H9 (cell line): Measurements from ENCODE around the gene ATG4B. TPM values are rescaled to one million over a fixed set of nuclear protein-coding genes. Genes with fewer than 3 reads are reported as not detected.

Source experiments
- DNase-seq: peaks from one replicate; pipeline ENCODE4 v3.0.0-alpha.2; 2017
- H2AFZ ChIP-seq: one replicate; pipeline ENCODE4 v1.6.1; 2013; ENCODE audit warnings: mild to moderate bottlenecking, low read length, control low read depth, moderate library complexity
- H2AK5ac ChIP-seq: 2 replicates; pipeline ENCODE4 v1.6.1; 2013; ENCODE audit warnings: low read length, control low read depth, mixed read lengths; ENCODE audit not compliant: insufficient read length
- H2BK120ac ChIP-seq: one replicate; pipeline ENCODE4 v1.6.1; 2013; ENCODE audit warnings: low read depth, mild to moderate bottlenecking, low read length, control low read depth, inconsistent platforms; ENCODE audit not compliant: poor library complexity, severe bottlenecking
- H2BK12ac ChIP-seq: 2 replicates; pipeline ENCODE4 v1.6.1; 2013; ENCODE audit warnings: low read length, control low read depth, mixed read lengths, low read depth; ENCODE audit not compliant: insufficient read length
- H2BK15ac ChIP-seq: 2 replicates; pipeline ENCODE4 v1.6.1; 2013; ENCODE audit warnings: low read depth, low read length, control low read depth
- H2BK20ac ChIP-seq: one replicate; pipeline ENCODE4 v1.6.1; 2013; ENCODE audit warnings: low read depth, mild to moderate bottlenecking, low read length, control low read depth, inconsistent platforms; ENCODE audit not compliant: poor library complexity, severe bottlenecking
- H2BK5ac ChIP-seq: 2 replicates; pipeline ENCODE4 v1.6.1; 2013; ENCODE audit warnings: low read length, control low read depth, mixed read lengths; ENCODE audit not compliant: insufficient read length
- H3K14ac ChIP-seq: 2 replicates; pipeline ENCODE4 v1.6.1; 2013; ENCODE audit warnings: low read length, control low read depth; ENCODE audit not compliant: insufficient read depth
- H3K18ac ChIP-seq: 2 replicates; pipeline ENCODE4 v1.6.1; 2013; ENCODE audit warnings: low read depth, mild to moderate bottlenecking, mixed read lengths, low read length, control low read depth; ENCODE audit not compliant: insufficient read length
- H3K23ac ChIP-seq: 2 replicates; pipeline ENCODE4 v1.6.1; 2013; ENCODE audit warnings: low read length, control low read depth, mixed read lengths, low read depth; ENCODE audit not compliant: insufficient read length
- H3K23me2 ChIP-seq: 2 replicates; pipeline ENCODE4 v1.6.1; 2013; ENCODE audit warnings: low read depth, mild to moderate bottlenecking, mixed read lengths, low read length, control low read depth; ENCODE audit not compliant: insufficient read length, poor library complexity, severe bottlenecking
- H3K27ac ChIP-seq: 2 replicates; pipeline ENCODE4 v1.5.1; 2013; ENCODE audit warnings: low read length, control low read depth, mixed read lengths, low read depth; ENCODE audit not compliant: insufficient read length
- H3K27me3 ChIP-seq: 2 replicates; pipeline ENCODE4 v1.6.1; 2013; ENCODE audit warnings: low read length, control low read depth, inconsistent platforms; ENCODE audit not compliant: insufficient read depth
- H3K4ac ChIP-seq: 2 replicates; pipeline ENCODE4 v1.6.1; 2013; ENCODE audit warnings: low read depth, mild to moderate bottlenecking, control low read depth, inconsistent platforms, low read length, moderate library complexity
- H3K4me1 ChIP-seq: 2 replicates; pipeline ENCODE4 v1.6.1; 2013; ENCODE audit warnings: low read length, control low read depth, inconsistent platforms; ENCODE audit not compliant: insufficient read depth
- H3K4me2 ChIP-seq: 2 replicates; pipeline ENCODE4 v1.6.1; 2013; ENCODE audit warnings: low read length, control low read depth, mixed read lengths; ENCODE audit not compliant: insufficient read length, insufficient read depth
- H3K56ac ChIP-seq: 2 replicates; pipeline ENCODE4 v1.6.1; 2013; ENCODE audit warnings: low read depth, mild to moderate bottlenecking, mixed read lengths, low read length, control low read depth; ENCODE audit not compliant: insufficient read length
- H3K79me1 ChIP-seq: 2 replicates; pipeline ENCODE4 v1.6.1; 2013; ENCODE audit warnings: low read depth, mild to moderate bottlenecking, moderate library complexity, low read length, control low read depth, inconsistent platforms; ENCODE audit not compliant: insufficient read depth, poor library complexity, severe bottlenecking
- H3K79me2 ChIP-seq: 2 replicates; pipeline ENCODE4 v1.6.1; 2013; ENCODE audit warnings: low read length, control low read depth, inconsistent platforms; ENCODE audit not compliant: insufficient read depth
- H3K9ac ChIP-seq: 2 replicates; pipeline ENCODE4 v1.6.1; 2013; ENCODE audit warnings: low read length, control low read depth, mixed read lengths; ENCODE audit not compliant: insufficient read length; ENCODE audit errors: extremely low read depth
- H3K9me3 ChIP-seq: one replicate; pipeline ENCODE4 v1.6.1; 2013; ENCODE audit warnings: low read depth, low read length, inconsistent platforms; ENCODE audit not compliant: control insufficient read depth
- H3T11ph ChIP-seq: one replicate; pipeline ENCODE4 v1.6.1; 2013; ENCODE audit warnings: mild to moderate bottlenecking, low read length, control low read depth, inconsistent platforms
- H4K20me1 ChIP-seq: one replicate; pipeline ENCODE4 v1.6.1; 2013; ENCODE audit not compliant: control insufficient read depth, insufficient read length, insufficient read depth
- H4K5ac ChIP-seq: 2 replicates; pipeline ENCODE4 v1.6.1; 2013; ENCODE audit warnings: low read depth, mild to moderate bottlenecking, mixed read lengths, low read length, control low read depth; ENCODE audit not compliant: insufficient read length
- H4K8ac ChIP-seq: replicated peaks from 2 replicates; pipeline ENCODE4 v1.6.1; 2013; ENCODE audit warnings: low read length, control low read depth, mixed read lengths, low read depth; ENCODE audit not compliant: insufficient read length
- H4K91ac ChIP-seq: 2 replicates; pipeline ENCODE4 v1.6.1; 2013; ENCODE audit warnings: low read depth, mild to moderate bottlenecking, moderate library complexity, mixed read lengths, low read length, control low read depth; ENCODE audit not compliant: insufficient read length
- H3K27ac Mint-ChIP-seq, 3 experiments: 2 replicates in 2 of 3; 3 replicates in 1 of 3; pipeline ENCODE4 v1.8.0; 2020 to 2021; ENCODE audit warnings: mixed read lengths in 3 of 3, mild to moderate bottlenecking in 1 of 3, moderate library complexity in 1 of 3
- H3K27me3 Mint-ChIP-seq: 2 replicates; pipeline ENCODE4 v1.8.0; 2021; ENCODE audit warnings: low read depth, mild to moderate bottlenecking, moderate library complexity, mixed read lengths
- H3K36me3 Mint-ChIP-seq, 3 experiments: 2 replicates in 2 of 3; 3 replicates in 1 of 3; pipeline ENCODE4 v1.8.0; 2020 to 2021; ENCODE audit warnings: low read depth in 3 of 3, mixed read lengths in 3 of 3; ENCODE audit not compliant: insufficient read depth in 1 of 3
- H3K4me1 Mint-ChIP-seq, 2 experiments: 2 replicates each; pipeline ENCODE4 v1.8.0; 2020; ENCODE audit warnings: mixed read lengths in 2 of 2
- H3K4me3 Mint-ChIP-seq, 2 experiments: 2 replicates in 1 of 2; 3 replicates in 1 of 2; pipeline ENCODE4 v1.8.0; 2020 to 2021; ENCODE audit warnings: mild to moderate bottlenecking in 2 of 2, mixed read lengths in 2 of 2, moderate library complexity in 1 of 2
- H3K9me3 Mint-ChIP-seq, 2 experiments: 2 replicates in 1 of 2; 3 replicates in 1 of 2; pipeline ENCODE4 v1.8.0; 2020; ENCODE audit warnings: mild to moderate bottlenecking in 2 of 2, mixed read lengths in 2 of 2, moderate library complexity in 1 of 2
- WGBS: extraction: QIAGEN DNeasy Blood & Tissue Kit; methylation state at CpG from one replicate; pipeline ENCODE4 v1.1.7; 2013; ENCODE audit warnings: missing lambda C conversion rate, low lambda C conversion rate, mixed read lengths; ENCODE audit not compliant: insufficient read length; ENCODE audit errors: extremely low coverage; 5-methylcytosine and 5-hydroxymethylcytosine counted together
- total RNA-seq: library from RNA; stranded (reverse); gene quantifications from 2 replicates; pipeline ENCODE4 v1.2.1, GENCODE V29; 2021
- TF ChIP-seq, protein P1 (sequence below): fragments of 200-600 bp; sonication (generic); conservative IDR thresholded peaks from 3 replicates; pipeline ENCODE4 v1.8.0; 2021; ENCODE audit warnings: antibody characterized with exemption, mild to moderate bottlenecking

The ATG4B gene
- total RNA-seq, 1 experiment from 2014 or later = 105 TPM

DNA sequence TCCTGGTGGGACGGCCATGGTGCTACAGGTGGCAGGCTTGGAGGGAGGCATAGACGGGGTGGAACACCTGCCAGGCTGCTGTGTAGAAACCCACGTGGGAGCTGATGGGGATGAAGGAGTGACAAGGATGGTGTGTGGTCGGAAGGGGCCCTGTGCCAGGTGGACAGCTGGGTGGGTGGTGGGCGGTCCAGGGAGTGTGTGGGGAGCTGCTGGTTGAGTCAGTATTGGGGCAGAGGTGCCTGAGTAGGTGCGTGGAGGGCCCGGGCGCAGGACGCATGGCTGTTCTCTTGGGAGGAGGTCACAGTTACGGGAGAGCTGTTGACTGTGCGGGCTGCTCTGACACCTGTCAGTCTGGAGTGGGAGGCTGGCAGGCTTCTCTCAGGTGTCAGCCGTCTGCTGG is 84.4 kb downstream of the ATG4B start:
- Histone ChIP-seq H2AK5ac (no peak overlapping the region), H3K4me1 (no peaks in the 10 kb centered on the region), H3K79me1 (no peaks in the 10 kb centered on the region), H3K4ac (no peak overlapping the region), H3K14ac (no peak overlapping the region), H4K20me1 (no peaks in the 10 kb centered on the region), H3K18ac (no peak overlapping the region), H3K23me2 (no peaks in the 10 kb centered on the region), H2BK12ac (no peak overlapping the region), H3K9me3 (peaks cover 9% of the 10 kb centered on the region), H2BK5ac (no peak overlapping the region), H2BK15ac (no peak overlapping the region), H4K8ac (no peak overlapping the region), H3K4me2 (no peak overlapping the region), H2BK20ac (no peak overlapping the region), H2BK120ac (no peak overlapping the region), H4K91ac (no peak overlapping the region), H3T11ph (no peak overlapping the region), H3K9ac (no peak overlapping the region), H2AFZ (no peak overlapping the region), H3K27ac (no peak overlapping the region), H3K79me2 (no peaks in the 10 kb centered on the region), H3K56ac (no peak overlapping the region), H4K5ac (no peak overlapping the region), H3K23ac (no peak overlapping the region), H3K27me3 (no peaks in the 10 kb centered on the region)
- Mint-ChIP-seq H3K4me3 (no peak overlapping the region), H3K27me3 (no peaks in the 10 kb centered on the region), H3K4me1 (no peaks in the 10 kb centered on the region), H3K9me3 (peaks cover 20 to 26% of the 10 kb centered on the region in 2 experiments), H3K27ac (no peak overlapping the region), H3K36me3 (peaks cover 51 to 77% (median 75%) of the 10 kb centered on the region in 3 experiments)
- WGBS = no CpG with 5 or more reads among the region's 12 CpGs
- TF ChIP-seq, protein P1, sequence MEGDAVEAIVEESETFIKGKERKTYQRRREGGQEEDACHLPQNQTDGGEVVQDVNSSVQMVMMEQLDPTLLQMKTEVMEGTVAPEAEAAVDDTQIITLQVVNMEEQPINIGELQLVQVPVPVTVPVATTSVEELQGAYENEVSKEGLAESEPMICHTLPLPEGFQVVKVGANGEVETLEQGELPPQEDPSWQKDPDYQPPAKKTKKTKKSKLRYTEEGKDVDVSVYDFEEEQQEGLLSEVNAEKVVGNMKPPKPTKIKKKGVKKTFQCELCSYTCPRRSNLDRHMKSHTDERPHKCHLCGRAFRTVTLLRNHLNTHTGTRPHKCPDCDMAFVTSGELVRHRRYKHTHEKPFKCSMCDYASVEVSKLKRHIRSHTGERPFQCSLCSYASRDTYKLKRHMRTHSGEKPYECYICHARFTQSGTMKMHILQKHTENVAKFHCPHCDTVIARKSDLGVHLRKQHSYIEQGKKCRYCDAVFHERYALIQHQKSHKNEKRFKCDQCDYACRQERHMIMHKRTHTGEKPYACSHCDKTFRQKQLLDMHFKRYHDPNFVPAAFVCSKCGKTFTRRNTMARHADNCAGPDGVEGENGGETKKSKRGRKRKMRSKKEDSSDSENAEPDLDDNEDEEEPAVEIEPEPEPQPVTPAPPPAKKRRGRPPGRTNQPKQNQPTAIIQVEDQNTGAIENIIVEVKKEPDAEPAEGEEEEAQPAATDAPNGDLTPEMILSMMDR = no peak
- DNase-seq = no peak
